Stimulated activated naive CD8-positive, alpha-beta T cell treated with anti-CD3 and anti-CD28 coated beads, Interleukin-15, Interleukin-2, amounts not matched to agents 100 ng/mL and 50 ng/mL, for 24 hours (primary cell): ENCODE measurements around the gene EPB41L4B.
"Not testable (repeated sequence)": the region's sequence is repeated elsewhere in the genome, so short reads cannot be mapped to it uniquely, and the experiment has no call there.

Source experiments
- H3K27ac Mint-ChIP-seq: one replicate; pipeline ENCODE4 v1.8.0; 2021; ENCODE audit warnings: mild to moderate bottlenecking, mixed read lengths
- H3K27me3 Mint-ChIP-seq: one replicate; pipeline ENCODE4 v1.8.0; 2021; ENCODE audit warnings: mixed read lengths
- H3K36me3 Mint-ChIP-seq: one replicate; pipeline ENCODE4 v1.8.0; 2021; ENCODE audit warnings: low read depth, mixed read lengths
- H3K4me1 Mint-ChIP-seq: one replicate; pipeline ENCODE4 v1.8.0; 2021; ENCODE audit warnings: low read depth, mixed read lengths
- H3K4me3 Mint-ChIP-seq: one replicate; pipeline ENCODE4 v1.8.0; 2021; ENCODE audit warnings: mild to moderate bottlenecking, mixed read lengths
- H3K9me3 Mint-ChIP-seq: one replicate; pipeline ENCODE4 v1.8.0; 2021; ENCODE audit warnings: mixed read lengths

EPB41L4B gene

GRCh38 chr9:109156708-109157107 lies 164.2 kb downstream of the EPB41L4B start:
- Mint-ChIP-seq H3K27me3 (peaks cover 21% of the 10 kb centered on the region), H3K4me3 (no peak overlapping the region), H3K4me1 (no peaks in the 10 kb centered on the region), H3K36me3 (peaks cover 6% of the 10 kb centered on the region), H3K9me3 (peaks cover 23% of the 10 kb centered on the region), H3K27ac (no peak overlapping the region)

- H3K36me3 Mint-ChIP-seq: peaks cover 6% of the 10 kb centered on the region
- peaks cover 23% of the 10 kb centered on the region for H3K9me3 Mint-ChIP-seq
- H3K4me3 Mint-ChIP-seq: no peak overlapping the region
- no peak overlapping the region for H3K27ac Mint-ChIP-seq
- no peaks in the 10 kb centered on the region for H3K4me1 Mint-ChIP-seq
- peaks cover 15% of the 10 kb centered on the region for H3K27me3 Mint-ChIP-seq
Observed at GRCh38 chr9:109150925-109151545, 169.8 kb downstream of the EPB41L4B start.

- no peaks in the 10 kb centered on the region for H3K4me1 Mint-ChIP-seq
- peaks cover 17% of the 10 kb centered on the region for H3K27me3 Mint-ChIP-seq
- H3K9me3 Mint-ChIP-seq: peaks cover 19% of the 10 kb centered on the region
- H3K27ac Mint-ChIP-seq: no peak overlapping the region
- H3K4me3 Mint-ChIP-seq: no peak overlapping the region
- peaks cover 6% of the 10 kb centered on the region for H3K36me3 Mint-ChIP-seq
Observed at GRCh38 chr9:109149722-109150121, 171.1 kb downstream of the EPB41L4B start.

- peaks cover 6% of the 10 kb centered on the region for H3K36me3 Mint-ChIP-seq
- no peak overlapping the region for H3K4me3 Mint-ChIP-seq
- peaks cover 11% of the 10 kb centered on the region for H3K27me3 Mint-ChIP-seq
- peaks cover 13% of the 10 kb centered on the region for H3K9me3 Mint-ChIP-seq
- H3K4me1 Mint-ChIP-seq: peaks cover 2% of the 10 kb centered on the region
- no peak overlapping the region for H3K27ac Mint-ChIP-seq
Observed at GRCh38 chr9:109149089-109149488, 171.8 kb downstream of the EPB41L4B start.

- Mint-ChIP-seq H3K27me3 (peaks cover 7% of the 10 kb centered on the region), H3K4me1 (peaks cover 6% of the 10 kb centered on the region), H3K27ac (no peak overlapping the region), H3K36me3 (no peaks in the 10 kb centered on the region), H3K4me3 (no peak overlapping the region), H3K9me3 (no peaks in the 10 kb centered on the region)
Observed at GRCh38 chr9:109145051-109145450, 175.8 kb downstream of the EPB41L4B start.

- H3K27ac Mint-ChIP-seq: no peak overlapping the region
Observed at GRCh38 chr9:109143881-109144562, 176.8 kb downstream of the EPB41L4B start.

GRCh38 chr9:109141375-109141774 lies 179.5 kb downstream of the EPB41L4B start:
- Mint-ChIP-seq H3K4me1 (peaks cover 6% of the 10 kb centered on the region), H3K36me3 (no peaks in the 10 kb centered on the region), H3K9me3 (no peaks in the 10 kb centered on the region), H3K27ac (no peak overlapping the region), H3K4me3 (no peak overlapping the region), H3K27me3 (peaks cover 6% of the 10 kb centered on the region)

More at GRCh38 chr9:109143881-109144562, 176.8 kb downstream of the EPB41L4B start:
- H3K27me3 Mint-ChIP-seq: peaks cover 7% of the 10 kb centered on the region
- H3K4me3 Mint-ChIP-seq: no peak overlapping the region
- no peaks in the 10 kb centered on the region for H3K9me3 Mint-ChIP-seq
- peaks cover 6% of the 10 kb centered on the region for H3K4me1 Mint-ChIP-seq
- H3K36me3 Mint-ChIP-seq: no peaks in the 10 kb centered on the region

GRCh38 chr9:109139851-109140250 lies 181.0 kb downstream of the EPB41L4B start:
- H3K4me1 Mint-ChIP-seq: peaks cover 6% of the 10 kb centered on the region
- H3K27me3 Mint-ChIP-seq: peaks cover 3% of the 10 kb centered on the region
- no peaks in the 10 kb centered on the region for H3K9me3 Mint-ChIP-seq
- no peak overlapping the region for H3K27ac Mint-ChIP-seq
- H3K4me3 Mint-ChIP-seq: no peak overlapping the region
- no peaks in the 10 kb centered on the region for H3K36me3 Mint-ChIP-seq

- Mint-ChIP-seq H3K9me3 (no peaks in the 10 kb centered on the region), H3K4me3 (no peak overlapping the region), H3K4me1 (no peaks in the 10 kb centered on the region), H3K36me3 (no peaks in the 10 kb centered on the region), H3K27ac (no peak overlapping the region), H3K27me3 (peaks cover 3% of the 10 kb centered on the region)
Observed at GRCh38 chr9:109138421-109138820, 182.4 kb downstream of the EPB41L4B start.

- no peak overlapping the region for H3K27ac Mint-ChIP-seq
- no peak overlapping the region for H3K4me3 Mint-ChIP-seq
- H3K4me1 Mint-ChIP-seq: no peaks in the 10 kb centered on the region
- no peaks in the 10 kb centered on the region for H3K36me3 Mint-ChIP-seq
- H3K27me3 Mint-ChIP-seq: peaks cover 3% of the 10 kb centered on the region
- no peaks in the 10 kb centered on the region for H3K9me3 Mint-ChIP-seq
Observed at GRCh38 chr9:109134167-109134578, 186.7 kb downstream of the EPB41L4B start.

- Mint-ChIP-seq H3K9me3 (no peaks in the 10 kb centered on the region), H3K27me3 (peaks cover 3% of the 10 kb centered on the region), H3K36me3 (no peaks in the 10 kb centered on the region)
Observed at GRCh38 chr9:109133533-109133932, 187.3 kb downstream of the EPB41L4B start.

GRCh38 chr9:109132567-109133021 lies 188.3 kb downstream of the EPB41L4B start:
- no peak overlapping the region for H3K27ac Mint-ChIP-seq
- H3K9me3 Mint-ChIP-seq: no peaks in the 10 kb centered on the region
- H3K4me3 Mint-ChIP-seq: no peak overlapping the region
- H3K4me1 Mint-ChIP-seq: no peaks in the 10 kb centered on the region
- no peaks in the 10 kb centered on the region for H3K36me3 Mint-ChIP-seq
- peaks cover 3% of the 10 kb centered on the region for H3K27me3 Mint-ChIP-seq

More at GRCh38 chr9:109133533-109133932, 187.3 kb downstream of the EPB41L4B start:
- Mint-ChIP-seq H3K27ac (no peak overlapping the region), H3K4me3 (no peak overlapping the region), H3K4me1 (no peaks in the 10 kb centered on the region)

- no peak overlapping the region for H3K27ac Mint-ChIP-seq
- H3K4me1 Mint-ChIP-seq: no peaks in the 10 kb centered on the region
- H3K36me3 Mint-ChIP-seq: no peaks in the 10 kb centered on the region
- no peaks in the 10 kb centered on the region for H3K9me3 Mint-ChIP-seq
- no peaks in the 10 kb centered on the region for H3K27me3 Mint-ChIP-seq
- H3K4me3 Mint-ChIP-seq: no peak overlapping the region
Observed at GRCh38 chr9:109129470-109130197, 191.2 kb downstream of the EPB41L4B start.

GRCh38 chr9:109126671-109127070 lies 194.2 kb downstream of the EPB41L4B start:
- not testable (repeated sequence) for H3K4me1 Mint-ChIP-seq, H3K4me3 Mint-ChIP-seq, H3K36me3 Mint-ChIP-seq, H3K27me3 Mint-ChIP-seq, H3K27ac Mint-ChIP-seq, H3K9me3 Mint-ChIP-seq

GRCh38 chr9:109124121-109124520 lies 196.7 kb downstream of the EPB41L4B start:
- H3K27me3 Mint-ChIP-seq: no peaks in the 10 kb centered on the region
- H3K4me3 Mint-ChIP-seq: no peak overlapping the region
- no peaks in the 10 kb centered on the region for H3K36me3 Mint-ChIP-seq
- H3K4me1 Mint-ChIP-seq: peaks cover 11% of the 10 kb centered on the region
- H3K27ac Mint-ChIP-seq: no peak overlapping the region
- no peaks in the 10 kb centered on the region for H3K9me3 Mint-ChIP-seq
